MCF 10A (cell line): Measurements from ENCODE around the gene BRAT1. TPM values are rescaled to one million over a fixed set of nuclear protein-coding genes. Genes with fewer than 3 reads are reported as not detected.

ENCODE experiments used
- BruUV-seq: library from RNA; stranded (reverse); fragments of 400-500 nt; replicated peaks from 2 replicates; lab custom pipeline; 2021; lab: Mats Ljungman, UMichigan
- CTCF ChIA-PET: fragments of 300-600 bp; sonication (Branson Sonifier 250); formaldehyde crosslinking; extraction: SDS; loops from one replicate; lab custom pipeline; 2021; ENCODE audit warnings: antibody characterized with exemption, inconsistent platforms; lab: Yijun Ruan, JAX
- POLR2A ChIA-PET: fragments of 300-600, 350-650 bp; sonication (Branson Sonifier 250); formaldehyde crosslinking; extraction: SDS; loops from one replicate; lab custom pipeline; 2020; ENCODE audit warnings: antibody characterized with exemption, inconsistent platforms; lab: Yijun Ruan, JAX
- DNase-seq: peaks from one replicate; pipeline ENCODE4 v3.0.0-alpha.2; 2018; ENCODE audit not compliant: unreplicated experiment
- H3K27ac Mint-ChIP-seq: one replicate; pipeline ENCODE4 v1.8.0; 2022; ENCODE audit warnings: mild to moderate bottlenecking, low read depth, mixed read lengths; ENCODE audit not compliant: unreplicated experiment
- H3K27me3 Mint-ChIP-seq: one replicate; pipeline ENCODE4 v1.8.0; 2022; ENCODE audit warnings: mixed read lengths; ENCODE audit not compliant: insufficient read depth, unreplicated experiment
- H3K36me3 Mint-ChIP-seq: one replicate; pipeline ENCODE4 v1.8.0; 2022; ENCODE audit warnings: mild to moderate bottlenecking, moderate library complexity, mixed read lengths; ENCODE audit not compliant: insufficient read depth, unreplicated experiment
- H3K4me1 Mint-ChIP-seq: one replicate; pipeline ENCODE4 v1.8.0; 2022; ENCODE audit warnings: mixed read lengths; ENCODE audit not compliant: insufficient read depth, unreplicated experiment
- H3K4me3 Mint-ChIP-seq: one replicate; pipeline ENCODE4 v1.8.0; 2022; ENCODE audit warnings: mild to moderate bottlenecking, moderate library complexity, mixed read lengths; ENCODE audit not compliant: unreplicated experiment
- H3K9me3 Mint-ChIP-seq: one replicate; pipeline ENCODE4 v1.8.0; 2022; ENCODE audit warnings: mixed read lengths; ENCODE audit not compliant: unreplicated experiment
- intact Hi-C: fragments of 100-400 bp; cut with micrococcal nuclease; formaldehyde crosslinking; loops from 2 replicates; pipeline ENCODE4 v1.14.1; 2022
- total RNA-seq: library from RNA; stranded (reverse); gene quantifications from 2 replicates; pipeline ENCODE4 v1.2.3, GENCODE V29; 2022
- TF ChIP-seq, protein P1 (sequence below): fragments of 200-600 bp; IDR thresholded peaks from one replicate; pipeline ENCODE4 v1.8.0; 2022; ENCODE audit warnings: antibody characterized with exemption, mild to moderate bottlenecking; ENCODE audit not compliant: unreplicated experiment

Gene BRAT1
- total RNA-seq, 1 experiment from 2014 or later = 18.0 TPM

DNA sequence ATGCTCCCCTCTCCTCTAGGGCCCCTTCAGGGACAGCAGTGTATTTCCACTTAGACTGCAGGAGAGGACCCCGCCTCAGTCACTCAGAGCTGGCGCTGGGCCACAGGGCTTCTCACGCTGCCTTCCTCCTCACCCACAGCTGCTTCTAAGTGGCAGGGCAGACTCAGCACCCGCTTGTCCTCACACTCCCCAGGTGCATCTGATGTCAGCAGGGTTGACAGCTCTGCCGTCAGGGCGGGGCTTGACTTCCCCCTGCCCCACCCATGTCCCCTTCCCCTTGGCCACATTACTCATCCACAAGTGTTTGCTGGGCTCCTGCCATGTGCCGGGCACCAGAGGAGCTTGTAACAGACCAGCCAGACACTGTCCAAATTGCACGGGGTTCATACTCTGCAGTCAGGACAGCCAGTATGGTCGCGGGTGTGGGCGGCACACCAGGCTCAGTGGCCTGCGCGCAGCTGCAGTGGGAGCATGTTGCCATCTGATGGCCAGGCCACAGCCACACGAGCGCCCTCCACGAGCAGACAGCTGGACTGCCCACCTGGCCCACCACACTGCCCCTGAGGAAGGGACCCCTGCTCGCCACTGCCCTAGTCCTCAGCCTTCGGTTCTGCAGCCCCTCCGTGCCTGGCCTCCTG, 47.2 kb upstream of the BRAT1 start:
- no TSS peak for BruUV-seq
- no peak for DNase-seq
- TF ChIP-seq, protein P1, sequence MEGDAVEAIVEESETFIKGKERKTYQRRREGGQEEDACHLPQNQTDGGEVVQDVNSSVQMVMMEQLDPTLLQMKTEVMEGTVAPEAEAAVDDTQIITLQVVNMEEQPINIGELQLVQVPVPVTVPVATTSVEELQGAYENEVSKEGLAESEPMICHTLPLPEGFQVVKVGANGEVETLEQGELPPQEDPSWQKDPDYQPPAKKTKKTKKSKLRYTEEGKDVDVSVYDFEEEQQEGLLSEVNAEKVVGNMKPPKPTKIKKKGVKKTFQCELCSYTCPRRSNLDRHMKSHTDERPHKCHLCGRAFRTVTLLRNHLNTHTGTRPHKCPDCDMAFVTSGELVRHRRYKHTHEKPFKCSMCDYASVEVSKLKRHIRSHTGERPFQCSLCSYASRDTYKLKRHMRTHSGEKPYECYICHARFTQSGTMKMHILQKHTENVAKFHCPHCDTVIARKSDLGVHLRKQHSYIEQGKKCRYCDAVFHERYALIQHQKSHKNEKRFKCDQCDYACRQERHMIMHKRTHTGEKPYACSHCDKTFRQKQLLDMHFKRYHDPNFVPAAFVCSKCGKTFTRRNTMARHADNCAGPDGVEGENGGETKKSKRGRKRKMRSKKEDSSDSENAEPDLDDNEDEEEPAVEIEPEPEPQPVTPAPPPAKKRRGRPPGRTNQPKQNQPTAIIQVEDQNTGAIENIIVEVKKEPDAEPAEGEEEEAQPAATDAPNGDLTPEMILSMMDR = no peak
- H3K4me3 Mint-ChIP-seq = no peak overlapping the region
- H3K27ac Mint-ChIP-seq = peak overlapping the region; percentile 59
- H3K36me3 Mint-ChIP-seq = peaks cover 48% of the 10 kb centered on the region
- ChIA-PET POLR2A (interaction anchor here (1.0 to 1.1 kb wide), 2 partner anchors 10 to 11 kb away, joined by 3 to 4 read pairs; no protein-coding TSS in a partner anchor), CTCF (interaction anchor here (0.9 kb wide), 1 partner anchor 28 kb away, joined by 4 read pairs; no protein-coding TSS in a partner anchor)
- intact Hi-C loops = no loop called here
- no peaks in the 10 kb centered on the region for H3K27me3 Mint-ChIP-seq
- no peaks in the 10 kb centered on the region for H3K9me3 Mint-ChIP-seq
- H3K4me1 Mint-ChIP-seq = peaks cover 14% of the 10 kb centered on the region

DNA sequence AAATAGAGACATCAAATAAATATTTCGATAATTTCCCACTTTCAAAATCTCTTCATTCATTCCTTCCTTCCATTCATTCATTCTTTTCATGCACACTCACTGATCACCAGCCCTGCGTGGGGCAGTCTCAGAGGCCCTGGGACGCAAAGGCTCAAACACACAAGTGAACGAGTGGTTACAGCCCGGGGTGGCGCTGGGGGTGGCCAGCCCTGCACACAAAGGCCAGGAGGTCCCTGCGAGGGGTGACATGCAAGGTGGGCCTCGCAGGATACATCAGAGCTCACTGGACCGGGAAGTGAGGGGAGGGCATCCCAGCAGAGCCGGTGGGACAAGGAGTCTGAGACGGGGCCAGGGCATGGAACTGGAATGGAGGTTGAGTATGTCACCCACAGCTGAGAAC, 46.6 kb upstream of the BRAT1 start:
- BruUV-seq = no TSS peak
- H3K27ac Mint-ChIP-seq = no peak overlapping the region
- peaks cover 50% of the 10 kb centered on the region for H3K36me3 Mint-ChIP-seq
- no peaks in the 10 kb centered on the region for H3K27me3 Mint-ChIP-seq
- ChIA-PET POLR2A (interaction anchor here (1.0 to 1.1 kb wide), 2 partner anchors 11 to 12 kb away, joined by 3 to 4 read pairs; no protein-coding TSS in a partner anchor), CTCF (interaction anchor here (0.9 kb wide), 1 partner anchor 29 kb away, joined by 4 read pairs; no protein-coding TSS in a partner anchor)
- TF ChIP-seq, protein P1 = no peak
- H3K4me1 Mint-ChIP-seq = peaks cover 14% of the 10 kb centered on the region
- intact Hi-C loops = no loop called here
- no peak overlapping the region for H3K4me3 Mint-ChIP-seq
- H3K9me3 Mint-ChIP-seq = no peaks in the 10 kb centered on the region
- DNase-seq = no peak

DNA sequence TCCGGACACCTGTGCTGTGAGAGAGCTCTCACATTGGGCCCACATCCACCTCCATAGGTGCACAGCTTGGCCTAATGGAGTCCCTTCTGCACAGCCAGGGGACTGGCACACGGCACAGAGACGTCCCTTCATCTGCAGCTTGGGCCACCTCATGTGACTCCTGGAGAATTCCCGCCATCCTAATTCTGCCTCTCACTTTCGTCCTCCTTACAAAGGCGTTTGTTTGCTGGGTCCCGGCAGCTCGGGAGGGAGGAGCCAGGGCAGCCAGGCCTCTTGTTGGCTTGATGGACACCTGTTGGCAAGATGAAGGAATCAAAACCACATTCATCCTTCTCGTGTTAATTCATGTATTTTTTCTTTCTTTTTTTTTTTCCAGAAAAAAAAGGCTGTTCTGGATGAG, 45.7 kb upstream of the BRAT1 start:
- ChIA-PET POLR2A (no interaction called here), CTCF (no interaction called here)
- Mint-ChIP-seq H3K27ac (no peak overlapping the region), H3K4me3 (no peak overlapping the region), H3K4me1 (peaks cover 14% of the 10 kb centered on the region), H3K9me3 (no peaks in the 10 kb centered on the region), H3K36me3 (peaks cover 55% of the 10 kb centered on the region), H3K27me3 (no peaks in the 10 kb centered on the region)
- TF ChIP-seq, protein P1 = no peak
- no peak for DNase-seq
- no TSS peak for BruUV-seq
- intact Hi-C loops = no loop called here

DNA sequence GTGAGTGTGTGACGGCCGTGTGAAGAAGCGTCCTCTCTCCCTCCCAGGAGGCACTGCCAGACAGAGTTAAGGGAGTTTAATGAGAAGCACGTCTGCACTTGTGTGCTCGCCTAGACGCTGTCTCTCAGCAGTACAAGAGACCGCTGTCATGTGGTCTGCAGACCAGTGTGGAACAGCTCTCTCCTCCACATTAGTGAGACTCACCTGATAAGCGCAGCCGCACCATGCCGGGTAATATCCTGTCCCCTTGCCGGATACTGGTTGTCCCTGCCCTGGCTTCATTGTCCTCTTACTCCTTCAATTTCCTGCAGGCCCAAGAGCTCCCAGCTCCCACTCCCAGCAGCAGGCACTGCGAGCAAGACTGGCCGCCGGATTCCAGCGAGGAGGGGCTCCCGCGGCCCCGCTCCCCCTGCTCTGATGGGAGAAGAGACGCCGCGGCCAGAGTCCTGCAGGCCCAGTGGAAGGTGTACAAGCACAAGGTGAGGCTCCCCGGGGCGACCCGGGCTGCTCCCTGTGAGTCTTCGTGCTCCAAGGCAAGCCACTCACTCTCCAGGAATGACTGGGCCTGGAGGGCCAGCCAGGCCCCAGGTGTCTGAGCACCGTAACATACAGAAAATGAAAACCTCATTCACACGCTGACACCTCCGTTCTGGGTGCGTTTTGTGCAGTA, 43.0 kb upstream of the BRAT1 start:
- intact Hi-C loops = no loop called here
- no TSS peak for BruUV-seq
- no peaks in the 10 kb centered on the region for H3K9me3 Mint-ChIP-seq
- TF ChIP-seq, protein P1 = no peak
- ChIA-PET CTCF (no interaction called here), POLR2A (no interaction called here)
- no peak overlapping the region for H3K4me3 Mint-ChIP-seq
- peaks cover 71% of the 10 kb centered on the region for H3K36me3 Mint-ChIP-seq
- H3K27ac Mint-ChIP-seq = no peak overlapping the region
- peaks cover 14% of the 10 kb centered on the region for H3K4me1 Mint-ChIP-seq
- no peak for DNase-seq
- no peaks in the 10 kb centered on the region for H3K27me3 Mint-ChIP-seq
